Upper lobe of right lung (tissue), 1 donor: Measurements from ENCODE around the gene ABHD16A. TPM values are rescaled to one million over a fixed set of nuclear protein-coding genes. Genes with fewer than 3 reads are reported as not detected.

ENCODE experiments used
- ATAC-seq: fragments of 200-7000 bp; cut with Tn5 transposase; one replicate; pipeline ENCODE4 v1.9.1; 2020; ENCODE audit warnings: mild to moderate bottlenecking, moderate library complexity
- DNase-seq: peaks from one replicate; pipeline ENCODE4 v3.0.0-alpha.2; 2020
- H3K27ac ChIP-seq: fragments of 200-600 bp; one replicate; pipeline ENCODE4 v1.8.0; 2022
- H3K27me3 ChIP-seq: fragments of 200-600 bp; one replicate; pipeline ENCODE4 v1.8.0; 2022; ENCODE audit warnings: mild to moderate bottlenecking
- H3K36me3 ChIP-seq: fragments of 200-600 bp; one replicate; pipeline ENCODE4 v1.8.0; 2022
- H3K4me1 ChIP-seq: fragments of 200-600 bp; one replicate; pipeline ENCODE4 v1.8.0; 2022
- H3K4me3 ChIP-seq: fragments of 200-600 bp; one replicate; pipeline ENCODE4 v1.8.0; 2022; ENCODE audit warnings: mild to moderate bottlenecking
- H3K9me3 ChIP-seq: fragments of 200-600 bp; one replicate; pipeline ENCODE4 v1.8.0; 2022
- intact Hi-C: fragments of 100-400 bp; cut with DNase I; formaldehyde crosslinking; loops from one replicate; pipeline ENCODE4 v1.11.0; 2022
- long read RNA-seq: library from polyadenylated mRNA; unstranded; transcript quantifications from one replicate; pipeline ENCODE4 v2.0.0, GENCODE V29; 2021
- total RNA-seq: library from RNA; stranded (reverse); fragmentation: NEBNext Ultra II Directional; extraction: Animal tissue kit (Norgen Biotek cat#: 25700); gene quantifications from one replicate; pipeline ENCODE4 v1.2.1, GENCODE V29; 2021
- TF ChIP-seq, protein P1 (sequence below): fragments of 200-600 bp; IDR thresholded peaks from one replicate; pipeline ENCODE4 v1.8.0; 2022; ENCODE audit warnings: antibody characterized with exemption
- donor health status: DM: no; HTN: yes; CAD: no; lungs with severe emphysema.

ABHD16A gene
- total RNA-seq: 55.8 TPM
- long read RNA-seq, transcript ABHD16A-214 (19 exons, 1,892 nt): minor isoform, 5 of 162 reads
- long read RNA-seq, transcript ABHD16A-201 (20 exons, 2,103 nt): major isoform, 119 of 162 reads
- long read RNA-seq, partial matches to known transcripts: 11 of 162 reads
- long read RNA-seq, other reads (novel, unspliced or antisense): 25 of 162 reads

DNA sequence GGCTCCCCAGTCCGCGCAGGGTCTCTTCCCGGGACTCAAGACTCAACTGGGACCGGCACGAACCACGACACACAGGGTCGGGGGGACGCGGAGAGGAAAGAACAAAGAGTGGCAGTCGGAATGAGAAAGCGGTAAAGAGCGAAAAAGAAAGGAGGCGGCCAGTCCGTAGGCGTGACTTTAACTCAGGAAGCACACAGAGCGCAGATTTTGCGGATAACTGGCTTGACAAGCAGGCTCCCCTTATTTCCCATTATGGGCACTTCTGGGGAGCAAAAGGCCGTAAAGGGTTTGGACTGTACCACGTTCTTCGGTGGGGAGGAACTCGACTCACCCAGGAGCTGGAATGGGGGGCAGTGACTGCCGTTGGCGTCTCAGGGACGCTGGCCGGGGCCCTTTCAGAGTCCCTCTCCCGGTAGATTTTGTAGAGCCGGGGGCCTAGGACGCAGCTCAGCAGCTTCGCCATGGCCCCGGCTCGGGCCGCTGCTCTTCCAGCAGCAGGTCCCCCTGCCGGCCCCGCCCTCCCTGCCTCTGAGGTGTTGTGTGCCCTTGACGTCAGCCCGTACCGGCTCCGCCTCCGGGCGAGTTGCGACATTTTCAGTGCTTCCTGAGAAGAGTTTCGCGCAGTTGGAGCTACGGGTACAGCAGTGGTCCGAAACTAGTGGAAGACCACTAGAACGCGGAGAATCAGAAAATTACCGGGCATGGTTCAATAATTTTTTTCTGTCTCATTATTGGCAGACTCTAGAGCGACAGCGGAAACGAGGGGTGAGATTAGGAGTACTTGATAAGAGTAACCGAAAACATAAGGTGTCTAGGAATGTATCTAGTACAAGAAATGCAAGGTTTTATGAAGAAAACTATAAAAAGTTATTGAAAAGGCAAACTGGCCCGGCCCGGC is at the start of gene ABHD16A:
TSS of gene ABHD16A (minus strand) at position 506 of the 898 bp plus-strand sequence. CDS start at position 463, 43 bp downstream.
- Histone ChIP-seq H3K27me3 (no peaks in the 10 kb centered on the region), H3K9me3 (no peaks in the 10 kb centered on the region), H3K4me1 (peaks cover 17% of the 10 kb centered on the region), H3K27ac (peak within 1 kb of the TSS; percentile 97), H3K36me3 (peaks cover 26% of the 10 kb centered on the region), H3K4me3 (peak within 1 kb of the TSS; percentile 83)
- intact Hi-C loops: no loop called here
- DNase-seq: peak; percentile 100
- ATAC-seq: peak; percentile 98
- TF ChIP-seq, protein P1, sequence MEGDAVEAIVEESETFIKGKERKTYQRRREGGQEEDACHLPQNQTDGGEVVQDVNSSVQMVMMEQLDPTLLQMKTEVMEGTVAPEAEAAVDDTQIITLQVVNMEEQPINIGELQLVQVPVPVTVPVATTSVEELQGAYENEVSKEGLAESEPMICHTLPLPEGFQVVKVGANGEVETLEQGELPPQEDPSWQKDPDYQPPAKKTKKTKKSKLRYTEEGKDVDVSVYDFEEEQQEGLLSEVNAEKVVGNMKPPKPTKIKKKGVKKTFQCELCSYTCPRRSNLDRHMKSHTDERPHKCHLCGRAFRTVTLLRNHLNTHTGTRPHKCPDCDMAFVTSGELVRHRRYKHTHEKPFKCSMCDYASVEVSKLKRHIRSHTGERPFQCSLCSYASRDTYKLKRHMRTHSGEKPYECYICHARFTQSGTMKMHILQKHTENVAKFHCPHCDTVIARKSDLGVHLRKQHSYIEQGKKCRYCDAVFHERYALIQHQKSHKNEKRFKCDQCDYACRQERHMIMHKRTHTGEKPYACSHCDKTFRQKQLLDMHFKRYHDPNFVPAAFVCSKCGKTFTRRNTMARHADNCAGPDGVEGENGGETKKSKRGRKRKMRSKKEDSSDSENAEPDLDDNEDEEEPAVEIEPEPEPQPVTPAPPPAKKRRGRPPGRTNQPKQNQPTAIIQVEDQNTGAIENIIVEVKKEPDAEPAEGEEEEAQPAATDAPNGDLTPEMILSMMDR: no peak

DNA sequence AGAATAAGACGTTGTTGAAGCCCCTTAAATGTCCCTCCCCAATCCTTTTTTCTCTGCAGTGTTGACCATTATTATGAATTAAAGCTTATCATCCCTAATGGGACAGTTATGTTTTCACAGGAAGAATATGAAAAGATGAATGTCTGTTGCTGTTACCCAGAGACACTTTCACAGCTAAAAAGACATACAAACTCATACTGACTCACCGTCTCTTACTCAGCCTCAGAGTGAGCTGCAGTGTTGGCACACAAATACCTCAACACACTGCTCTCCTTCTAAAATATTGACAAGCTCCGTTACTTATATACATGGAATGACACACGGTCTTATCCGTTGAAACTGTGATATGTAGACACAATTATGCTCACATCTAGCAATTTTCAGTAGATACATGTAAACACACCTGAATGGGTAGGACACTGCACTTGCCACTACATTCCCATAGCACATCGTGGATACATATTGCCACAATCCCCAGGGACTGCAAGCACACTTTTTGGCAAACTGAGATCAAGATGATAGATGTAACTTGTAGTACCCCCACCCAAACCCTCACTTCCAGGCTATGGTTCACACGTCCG is 49.7 kb upstream of the ABHD16A start:
- H3K36me3 ChIP-seq: no peaks in the 10 kb centered on the region
- no peak for ATAC-seq
- H3K9me3 ChIP-seq: no peaks in the 10 kb centered on the region
- intact Hi-C loops: no loop called here
- TF ChIP-seq, protein P1: no peak
- H3K4me1 ChIP-seq: no peaks in the 10 kb centered on the region
- no peak overlapping the region for H3K4me3 ChIP-seq
- no peak overlapping the region for H3K27ac ChIP-seq
- no peak for DNase-seq
- no peaks in the 10 kb centered on the region for H3K27me3 ChIP-seq

DNA sequence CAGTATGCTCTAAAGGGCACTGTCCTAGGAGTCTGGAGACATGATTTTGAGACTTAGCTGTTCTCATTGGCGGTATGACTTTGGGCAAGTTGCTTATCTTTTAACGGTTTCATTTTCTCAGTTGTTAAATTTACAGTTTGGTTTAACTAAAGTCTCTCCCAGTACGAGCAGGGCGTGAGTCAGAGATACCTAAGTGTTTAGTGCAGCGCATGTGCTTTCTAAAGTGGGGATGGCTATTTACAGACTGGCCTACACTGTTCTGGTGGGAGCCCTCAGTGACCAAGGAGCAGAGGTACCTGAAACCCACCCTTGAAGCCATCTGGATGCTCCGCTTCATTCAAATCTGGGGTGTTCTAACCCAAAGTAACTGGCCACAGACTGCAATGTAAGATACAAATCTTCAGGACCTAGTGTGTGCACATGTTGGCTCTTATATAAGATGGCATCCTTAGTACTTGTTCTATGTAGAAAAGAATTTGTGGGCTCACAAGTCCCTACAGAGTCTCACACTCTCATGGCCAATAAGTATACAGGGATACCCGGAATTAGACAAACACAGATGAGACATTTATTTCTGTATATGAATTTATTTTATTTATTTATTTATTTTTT is 47.4 kb upstream of the ABHD16A start:
- TF ChIP-seq, protein P1: no peak
- no peaks in the 10 kb centered on the region for H3K27me3 ChIP-seq
- H3K27ac ChIP-seq: no peak overlapping the region
- no peaks in the 10 kb centered on the region for H3K36me3 ChIP-seq
- ATAC-seq (no peak), DNase-seq (no peak)
- intact Hi-C loops: no loop called here
- H3K4me1 ChIP-seq: no peaks in the 10 kb centered on the region
- no peak overlapping the region for H3K4me3 ChIP-seq
- no peaks in the 10 kb centered on the region for H3K9me3 ChIP-seq

DNA sequence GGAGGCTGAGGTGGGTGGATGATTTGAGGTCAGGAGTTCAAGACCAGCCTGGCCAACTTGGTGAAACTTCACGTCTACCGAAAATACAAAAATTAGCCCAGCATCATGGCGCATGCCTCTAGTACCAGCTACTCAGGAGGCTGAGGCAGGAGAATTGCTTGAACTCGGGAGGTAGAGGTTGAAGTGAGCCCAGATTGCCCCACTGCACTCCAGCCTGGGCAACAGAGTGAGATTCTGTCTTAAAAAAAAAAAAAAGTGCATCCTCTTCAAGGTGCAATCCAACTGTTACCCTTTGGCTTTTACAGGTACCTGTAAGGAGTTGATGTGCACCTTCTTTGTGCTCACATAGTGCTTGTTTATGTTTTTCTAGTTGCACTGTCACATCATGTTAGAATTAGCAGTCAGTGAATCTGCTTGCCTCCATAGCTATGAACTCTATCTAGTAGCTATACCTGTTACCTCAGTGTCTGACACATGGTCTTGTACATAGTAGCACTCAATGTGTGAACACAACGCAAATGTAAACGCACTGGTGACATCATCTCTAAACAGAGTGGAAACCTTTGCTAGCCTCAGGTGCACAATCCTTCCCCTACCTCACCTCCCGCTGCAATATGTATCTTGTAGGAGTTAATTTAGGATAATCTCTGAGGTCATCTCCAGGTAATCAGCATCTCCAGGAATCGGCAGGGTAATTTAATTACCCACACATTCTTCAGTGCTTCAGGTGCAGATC is 46.3 kb upstream of the ABHD16A start:
- DNase-seq (no peak), ATAC-seq (no peak)
- intact Hi-C loops: no loop called here
- Histone ChIP-seq H3K36me3 (no peaks in the 10 kb centered on the region), H3K4me1 (no peaks in the 10 kb centered on the region), H3K27ac (no peak overlapping the region), H3K4me3 (no peak overlapping the region), H3K9me3 (no peaks in the 10 kb centered on the region), H3K27me3 (no peaks in the 10 kb centered on the region)
- TF ChIP-seq, protein P1: no peak

DNA sequence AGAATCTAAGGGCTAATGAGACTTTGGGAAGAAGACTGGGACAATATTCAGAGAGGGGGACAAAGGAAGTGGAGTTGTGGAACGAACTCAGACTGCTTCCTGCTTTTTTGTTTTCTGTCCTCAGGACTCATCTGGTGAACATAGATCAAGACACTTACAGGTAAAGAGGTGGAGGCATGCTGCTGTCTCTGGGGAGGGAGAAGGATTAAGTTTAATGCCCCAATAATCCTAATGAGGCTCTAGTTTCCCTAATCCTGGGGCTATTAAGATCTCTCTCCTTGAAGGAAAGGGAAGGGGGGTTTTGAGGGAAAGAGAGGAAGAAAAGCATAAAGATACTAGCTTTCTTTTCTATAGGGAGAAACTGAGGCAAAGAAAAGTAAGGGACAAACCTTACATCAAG is 41.3 kb upstream of the ABHD16A start:
- Histone ChIP-seq H3K27me3 (no peaks in the 10 kb centered on the region), H3K27ac (no peak overlapping the region), H3K9me3 (no peaks in the 10 kb centered on the region), H3K4me1 (peaks cover 8% of the 10 kb centered on the region), H3K4me3 (no peak overlapping the region), H3K36me3 (no peaks in the 10 kb centered on the region)
- DNase-seq (no peak), ATAC-seq (no peak)
- intact Hi-C loops: no loop called here
- TF ChIP-seq, protein P1: no peak
